BLaER1 treated with 17β-estradiol and CSF1 and Interleukin-3, amounts not matched to agents 10 nM and 100 nM (cell line): ENCODE results near the gene SLC12A9.

Experiments
- H3K27ac ChIP-seq, 11 experiments: shearing (Covaris generic); formaldehyde crosslinking; 2 replicates each; pipeline ENCODE4 v1.8.1; 2022
- H3K27me3 ChIP-seq, 11 experiments: shearing (Covaris generic); formaldehyde crosslinking; 2 replicates each; pipeline ENCODE4 v1.8.1; 2022
- H3K36me3 ChIP-seq, 11 experiments: shearing (Covaris generic); formaldehyde crosslinking; 2 replicates each; pipeline ENCODE4 v1.8.1; 2022
- H3K4me1 ChIP-seq, 10 experiments: shearing (Covaris generic); formaldehyde crosslinking; 2 replicates each; pipeline ENCODE4 v1.8.1; 2022
- H3K4me2 ChIP-seq, 11 experiments: shearing (Covaris generic); formaldehyde crosslinking; 2 replicates each; pipeline ENCODE4 v1.8.1; 2022
- H3K4me3 ChIP-seq, 10 experiments: shearing (Covaris generic); formaldehyde crosslinking; 2 replicates each; pipeline ENCODE4 v1.8.1; 2022
- H3K9ac ChIP-seq, 11 experiments: shearing (Covaris generic); formaldehyde crosslinking; 2 replicates each; pipeline ENCODE4 v1.8.1; 2022
- H3K9me3 ChIP-seq, 11 experiments: shearing (Covaris generic); formaldehyde crosslinking; replicated peaks in 1 of 11; 2 replicates each; pipeline ENCODE4 v1.8.1; 2022
- H4K20me1 ChIP-seq, 11 experiments: shearing (Covaris generic); formaldehyde crosslinking; 2 replicates each; pipeline ENCODE4 v1.8.1; 2022
- Cebpa-rat ChIP-seq, 11 experiments: shearing (Covaris generic); IDR thresholded peaks; 2 replicates each; pipeline ENCODE4 v1.8.1; 2022

Gene SLC12A9

GRCh38 chr7:100829150-100829716 is 23.3 kb upstream of the SLC12A9 start:
- peaks cover 0 to 11% (median 4%) of the 10 kb centered on the region in 11 experiments; a peak in 16 of 22 replicates for H3K36me3 ChIP-seq
- H3K27me3 ChIP-seq = no peaks in the 10 kb centered on the region
- peak overlapping the region in 10 of 11 experiments; percentile 72 to 99 (median 93); a peak in 20 of 22 replicates for H3K4me2 ChIP-seq
- peak overlapping the region in 7 of 10 experiments; percentile 89 to 97 (median 95); a peak in 11 of 20 replicates for H3K4me3 ChIP-seq
- H4K20me1 ChIP-seq = peaks cover 0 to 24% (median 22%) of the 10 kb centered on the region in 11 experiments; a peak in 18 of 22 replicates
- H3K9ac ChIP-seq = peak overlapping the region in 8 of 11 experiments; percentile 89 to 98 (median 96); a peak in 14 of 22 replicates
- peaks cover 28 to 44% (median 40%) of the 10 kb centered on the region in 10 experiments for H3K4me1 ChIP-seq
- no peak for TF ChIP-seq Cebpa-rat (IDR thresholded peaks at IDR 0.05)
- no peaks in the 10 kb centered on the region for H3K9me3 ChIP-seq
- peak overlapping the region in 8 of 11 experiments; percentile 86 to 95 (median 92); a peak in 14 of 22 replicates for H3K27ac ChIP-seq

- Histone ChIP-seq H3K4me2 (no peak overlapping the region; a peak in 1 of 22 replicates), H3K36me3 (peaks cover 0 to 1% (median 0%) of the 10 kb centered on the region in 11 experiments; a peak in 1 of 22 replicates), H3K27me3 (no peaks in the 10 kb centered on the region), H4K20me1 (peaks cover 0 to 12% (median 10%) of the 10 kb centered on the region in 11 experiments; a peak in 16 of 22 replicates), H3K4me3 (no peak overlapping the region), H3K4me1 (peaks cover 17 to 41% (median 28%) of the 10 kb centered on the region in 10 experiments), H3K27ac (no peak overlapping the region), H3K9me3 (no peaks in the 10 kb centered on the region), H3K9ac (peak overlapping the region in 1 of 11 experiments; percentile 27; a peak in 2 of 22 replicates)
- no peak for TF ChIP-seq Cebpa-rat (IDR thresholded peaks at IDR 0.05)
Measured at GRCh38 chr7:100830396-100830795, 22.1 kb upstream of the SLC12A9 start.

GRCh38 chr7:100832281-100832633 is 20.3 kb upstream of the SLC12A9 start:
- Histone ChIP-seq H3K4me3 (no peak overlapping the region), H4K20me1 (no peaks in the 10 kb centered on the region), H3K4me1 (peaks cover 19 to 55% (median 37%) of the 10 kb centered on the region in 10 experiments), H3K9me3 (no peaks in the 10 kb centered on the region), H3K27ac (no peak overlapping the region), H3K27me3 (no peaks in the 10 kb centered on the region), H3K36me3 (no peaks in the 10 kb centered on the region), H3K9ac (no peak overlapping the region), H3K4me2 (no peak overlapping the region)
- TF ChIP-seq Cebpa-rat (IDR thresholded peaks at IDR 0.05) = no peak

- H3K4me2 ChIP-seq = peak overlapping the region; percentile 85 to 97 (median 93)
- H3K4me3 ChIP-seq = peak overlapping the region; percentile 7 to 65 (median 52); a peak in 18 of 20 replicates
- peak overlapping the region; percentile 75 to 93 (median 86) for H3K27ac ChIP-seq
- TF ChIP-seq Cebpa-rat (IDR thresholded peaks at IDR 0.05) = no peak
- peak overlapping the region; percentile 64 to 82 (median 79); a peak in 21 of 22 replicates for H3K9ac ChIP-seq
- no peaks in the 10 kb centered on the region for H4K20me1 ChIP-seq
- no peaks in the 10 kb centered on the region for H3K27me3 ChIP-seq
- H3K36me3 ChIP-seq = no peaks in the 10 kb centered on the region
- H3K4me1 ChIP-seq = peaks cover 13 to 43% (median 22%) of the 10 kb centered on the region in 10 experiments
- H3K9me3 ChIP-seq = no peaks in the 10 kb centered on the region
Measured at GRCh38 chr7:100835903-100836811, 16.4 kb upstream of the SLC12A9 start.

- H3K27me3 ChIP-seq = no peaks in the 10 kb centered on the region
- peak overlapping the region; percentile 27 to 65 (median 48); a peak in 15 of 20 replicates for H3K4me3 ChIP-seq
- no peaks in the 10 kb centered on the region for H4K20me1 ChIP-seq
- H3K4me2 ChIP-seq = peak overlapping the region; percentile 85 to 97 (median 93)
- peak overlapping the region; percentile 51 to 93 (median 86); a peak in 21 of 22 replicates for H3K27ac ChIP-seq
- peaks cover 13 to 43% (median 23%) of the 10 kb centered on the region in 10 experiments for H3K4me1 ChIP-seq
- no peaks in the 10 kb centered on the region for H3K9me3 ChIP-seq
- H3K9ac ChIP-seq = peak overlapping the region; percentile 33 to 82 (median 79); a peak in 21 of 22 replicates
- H3K36me3 ChIP-seq = no peaks in the 10 kb centered on the region
- TF ChIP-seq Cebpa-rat (IDR thresholded peaks at IDR 0.05) = no peak
Measured at GRCh38 chr7:100836812-100837098, 15.8 kb upstream of the SLC12A9 start.

- H3K36me3 ChIP-seq = no peaks in the 10 kb centered on the region
- no peak for TF ChIP-seq Cebpa-rat (IDR thresholded peaks at IDR 0.05)
- H3K4me2 ChIP-seq = peak overlapping the region; percentile 85 to 97 (median 93)
- H3K27ac ChIP-seq = peak overlapping the region; percentile 51 to 93 (median 86); a peak in 21 of 22 replicates
- peak overlapping the region; percentile 33 to 82 (median 79); a peak in 21 of 22 replicates for H3K9ac ChIP-seq
- H4K20me1 ChIP-seq = no peaks in the 10 kb centered on the region
- H3K27me3 ChIP-seq = no peaks in the 10 kb centered on the region
- peak overlapping the region; percentile 27 to 61 (median 43); a peak in 15 of 20 replicates for H3K4me3 ChIP-seq
- H3K4me1 ChIP-seq = peaks cover 13 to 43% (median 25%) of the 10 kb centered on the region in 10 experiments
- H3K9me3 ChIP-seq = no peaks in the 10 kb centered on the region
Measured at GRCh38 chr7:100837099-100837836, 15.2 kb upstream of the SLC12A9 start.

GRCh38 chr7:100839361-100839760 is 13.2 kb upstream of the SLC12A9 start:
- Histone ChIP-seq H3K4me3 (no peak overlapping the region), H3K4me2 (no peak overlapping the region), H3K9ac (0 out of 22 replicates have a peak overlapping the region, but pooled peaks of 5 of the 11 experiments have one; percentile 0 to 31 (median 17)), H3K27ac (no peak overlapping the region), H4K20me1 (no peaks in the 10 kb centered on the region), H3K36me3 (no peaks in the 10 kb centered on the region), H3K27me3 (no peaks in the 10 kb centered on the region), H3K9me3 (no peaks in the 10 kb centered on the region), H3K4me1 (peaks cover 17 to 43% (median 26%) of the 10 kb centered on the region in 10 experiments)
- TF ChIP-seq Cebpa-rat (IDR thresholded peaks at IDR 0.05) = no peak

GRCh38 chr7:100840470-100841100 is 11.9 kb upstream of the SLC12A9 start:
- Histone ChIP-seq H3K9me3 (no peaks in the 10 kb centered on the region), H3K4me2 (no peak overlapping the region), H3K36me3 (no peaks in the 10 kb centered on the region), H4K20me1 (no peaks in the 10 kb centered on the region), H3K27ac (peak overlapping the region in 1 of 11 experiments; percentile 10; a peak in 1 of 22 replicates), H3K9ac (peak overlapping the region in 2 of 11 experiments; percentile 5 to 39; a peak in 1 of 22 replicates), H3K4me1 (peaks cover 19 to 37% (median 27%) of the 10 kb centered on the region in 10 experiments), H3K27me3 (no peaks in the 10 kb centered on the region), H3K4me3 (no peak overlapping the region)
- no peak for TF ChIP-seq Cebpa-rat (IDR thresholded peaks at IDR 0.05)
